ENCODE results near the gene TMPRSS6. TPM values are rescaled to one million over a fixed set of nuclear protein-coding genes. Genes with fewer than 3 reads are reported as not detected.

The TMPRSS6 gene
- total RNA-seq, 1 experiment from 2014 or later = not detected

- DNase-seq (ENCODE audit: extremely low read depth, low read depth) = no peak
Measured at GRCh38 chr22:37054056-37054395, 55.5 kb downstream of the TMPRSS6 start.

GRCh38 chr22:37053310-37054055 lies 56.0 kb downstream of the TMPRSS6 start:
- DNase-seq (ENCODE audit: extremely low read depth, low read depth) = no peak

- no peak for DNase-seq (ENCODE audit: extremely low read depth, low read depth)
Measured at GRCh38 chr22:37052386-37053309, 56.9 kb downstream of the TMPRSS6 start.

GRCh38 chr22:37051391-37052385 lies 57.8 kb downstream of the TMPRSS6 start, which contains the start of gene KCTD17:
TSS of gene KCTD17 (plus strand) at chr22:37051742. CDS start at chr22:37051761, 19 bp downstream.
- peak; percentile 38 for DNase-seq (ENCODE audit: extremely low read depth, low read depth)

GRCh38 chr22:37050913-37051312 lies 58.6 kb downstream of the TMPRSS6 start:
- DNase-seq (ENCODE audit: extremely low read depth, low read depth) = no peak

GRCh38 chr22:37049224-37049623 lies 60.3 kb downstream of the TMPRSS6 start:
- no peak for DNase-seq (ENCODE audit: extremely low read depth, low read depth)

- DNase-seq (ENCODE audit: extremely low read depth, low read depth) = no peak
Measured at GRCh38 chr22:37048133-37048532, 61.4 kb downstream of the TMPRSS6 start.

- no peak for DNase-seq (ENCODE audit: extremely low read depth, low read depth)
Measured at GRCh38 chr22:37047006-37047405, 62.5 kb downstream of the TMPRSS6 start.

GRCh38 chr22:37046589-37046988 lies 62.9 kb downstream of the TMPRSS6 start:
- DNase-seq (ENCODE audit: extremely low read depth, low read depth) = no peak

- no peak for DNase-seq (ENCODE audit: extremely low read depth, low read depth)
Measured at GRCh38 chr22:37045958-37046357, 63.6 kb downstream of the TMPRSS6 start.

GRCh38 chr22:37044634-37045625 lies 64.6 kb downstream of the TMPRSS6 start:
- DNase-seq (ENCODE audit: extremely low read depth, low read depth) = no peak

- peak; percentile 47 for DNase-seq (ENCODE audit: extremely low read depth, low read depth)
Measured at GRCh38 chr22:37043828-37044538, 65.5 kb downstream of the TMPRSS6 start.

GRCh38 chr22:37043209-37043827 lies 66.2 kb downstream of the TMPRSS6 start:
- DNase-seq (ENCODE audit: extremely low read depth, low read depth) = no peak

- no peak for DNase-seq (ENCODE audit: extremely low read depth, low read depth)
Measured at GRCh38 chr22:37039466-37039865, 70.0 kb downstream of the TMPRSS6 start.

- DNase-seq (ENCODE audit: extremely low read depth, low read depth) = no peak
Measured at GRCh38 chr22:37037669-37038068, 71.8 kb downstream of the TMPRSS6 start.

GRCh38 chr22:37036655-37037377 lies 72.7 kb downstream of the TMPRSS6 start:
- no peak for DNase-seq (ENCODE audit: extremely low read depth, low read depth)

GRCh38 chr22:37033605-37034430 lies 75.7 kb downstream of the TMPRSS6 start:
- DNase-seq (ENCODE audit: extremely low read depth, low read depth) = no peak
